DND-41 (cell line): ENCODE results near the gene ASB4.

Source experiments
- ATAC-seq: fragments of 200-7000 bp; cut with Tn5 transposase; 3 replicates; pipeline ENCODE4 v1.9.1; 2021; ENCODE audit warnings: low read depth; ENCODE audit not compliant: insufficient read depth
- DNase-seq: peaks from one replicate; pipeline ENCODE4 v3.0.0-alpha.2; 2020
- H2AFZ ChIP-seq: 2 replicates; pipeline ENCODE4 v1.6.0; 2012; ENCODE audit warnings: low read depth, low read length
- H3K27ac ChIP-seq: 2 replicates; pipeline ENCODE4 v1.5.1; 2012; ENCODE audit warnings: low read length, inconsistent platforms
- H3K27me3 ChIP-seq: fragments of 200-600 bp; sonication (generic); 2 replicates; pipeline ENCODE4 v1.6.0; 2012; ENCODE audit warnings: low read length, mild to moderate bottlenecking, inconsistent platforms; ENCODE audit not compliant: insufficient read depth, poor library complexity
- H3K36me3 ChIP-seq: 2 replicates; pipeline ENCODE4 v1.5.1; 2012; ENCODE audit warnings: low read length, inconsistent platforms; ENCODE audit not compliant: insufficient read depth
- H3K4me1 ChIP-seq: 2 replicates; pipeline ENCODE4 v1.5.1; 2012; ENCODE audit warnings: mild to moderate bottlenecking, low read length; ENCODE audit not compliant: insufficient read depth
- H3K4me2 ChIP-seq: 2 replicates; pipeline ENCODE4 v1.6.0; 2012; ENCODE audit warnings: mild to moderate bottlenecking, moderate library complexity, low read length, inconsistent platforms; ENCODE audit not compliant: insufficient read depth
- H3K4me3 ChIP-seq, 2 experiments: fragments of 200-600 bp in 1 of 2; shearing (Covaris generic) in 1 of 2; 2 replicates each; pipeline ENCODE4 v1.5.1; 2012 to 2016; ENCODE audit warnings: inconsistent platforms in 2 of 2, low read length in 2 of 2, mild to moderate bottlenecking in 2 of 2, low read depth in 1 of 2, moderate library complexity in 1 of 2
- H3K79me2 ChIP-seq: 2 replicates; pipeline ENCODE4 v1.6.0; 2012; ENCODE audit warnings: low read length, inconsistent platforms; ENCODE audit not compliant: insufficient read depth
- H3K9ac ChIP-seq: 2 replicates; pipeline ENCODE4 v1.6.0; 2012; ENCODE audit warnings: low read depth, mild to moderate bottlenecking, inconsistent platforms, low read length, moderate library complexity
- H3K9me3 ChIP-seq: 2 replicates; pipeline ENCODE4 v1.5.1; 2012; ENCODE audit warnings: low read length, moderate library complexity, mild to moderate bottlenecking, inconsistent platforms; ENCODE audit not compliant: insufficient read depth, severe bottlenecking
- H4K20me1 ChIP-seq: 2 replicates; pipeline ENCODE4 v1.6.0; 2012; ENCODE audit warnings: low read length; ENCODE audit not compliant: insufficient read depth
- EZH2 ChIP-seq: IDR thresholded peaks from 3 replicates; pipeline ENCODE4 v1.6.1; 2012; ENCODE audit warnings: borderline replicate concordance, low read depth, mild to moderate bottlenecking, moderate library complexity, low read length, inconsistent platforms; ENCODE audit not compliant: severe bottlenecking
- TF ChIP-seq, protein P1 (sequence below): IDR thresholded peaks from 2 replicates; pipeline ENCODE4 v1.5.1; 2012; ENCODE audit warnings: borderline replicate concordance, low read length, moderate library complexity, mild to moderate bottlenecking; ENCODE audit not compliant: poor library complexity, severe bottlenecking; ENCODE audit errors: extremely low read depth

Gene ASB4

DNA sequence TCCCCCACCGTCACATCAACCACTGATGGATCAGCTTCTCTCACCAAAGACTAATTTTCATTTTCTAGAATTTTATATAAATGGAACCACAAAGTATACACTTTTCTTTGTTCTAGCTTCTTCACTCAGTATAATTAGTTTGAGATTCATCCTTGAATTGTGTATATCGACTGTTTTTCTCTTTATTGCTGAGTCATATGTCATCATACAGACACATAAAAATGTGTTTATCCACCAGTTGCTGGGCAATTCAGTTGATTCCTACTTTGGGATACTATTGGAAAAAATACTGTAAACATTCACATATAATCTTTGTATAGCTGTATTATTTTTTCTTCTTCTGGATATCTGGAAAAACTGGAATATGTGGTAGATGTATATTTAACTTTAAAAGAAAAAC lies 84.0 kb downstream of the ASB4 start:
- Histone ChIP-seq H2AFZ (no peak overlapping the region), H3K4me3 (no peak overlapping the region), H3K9ac (no peak overlapping the region), H4K20me1 (no peaks in the 10 kb centered on the region), H3K27ac (no peak overlapping the region), H3K79me2 (no peaks in the 10 kb centered on the region), H3K4me1 (no peaks in the 10 kb centered on the region), H3K9me3 (no peaks in the 10 kb centered on the region), H3K27me3 (no peaks in the 10 kb centered on the region), H3K36me3 (no peaks in the 10 kb centered on the region), H3K4me2 (no peak overlapping the region)
- no peak for TF ChIP-seq EZH2
- TF ChIP-seq, protein P1, sequence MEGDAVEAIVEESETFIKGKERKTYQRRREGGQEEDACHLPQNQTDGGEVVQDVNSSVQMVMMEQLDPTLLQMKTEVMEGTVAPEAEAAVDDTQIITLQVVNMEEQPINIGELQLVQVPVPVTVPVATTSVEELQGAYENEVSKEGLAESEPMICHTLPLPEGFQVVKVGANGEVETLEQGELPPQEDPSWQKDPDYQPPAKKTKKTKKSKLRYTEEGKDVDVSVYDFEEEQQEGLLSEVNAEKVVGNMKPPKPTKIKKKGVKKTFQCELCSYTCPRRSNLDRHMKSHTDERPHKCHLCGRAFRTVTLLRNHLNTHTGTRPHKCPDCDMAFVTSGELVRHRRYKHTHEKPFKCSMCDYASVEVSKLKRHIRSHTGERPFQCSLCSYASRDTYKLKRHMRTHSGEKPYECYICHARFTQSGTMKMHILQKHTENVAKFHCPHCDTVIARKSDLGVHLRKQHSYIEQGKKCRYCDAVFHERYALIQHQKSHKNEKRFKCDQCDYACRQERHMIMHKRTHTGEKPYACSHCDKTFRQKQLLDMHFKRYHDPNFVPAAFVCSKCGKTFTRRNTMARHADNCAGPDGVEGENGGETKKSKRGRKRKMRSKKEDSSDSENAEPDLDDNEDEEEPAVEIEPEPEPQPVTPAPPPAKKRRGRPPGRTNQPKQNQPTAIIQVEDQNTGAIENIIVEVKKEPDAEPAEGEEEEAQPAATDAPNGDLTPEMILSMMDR: no peak
- DNase-seq (no peak), ATAC-seq (no peak)

DNA sequence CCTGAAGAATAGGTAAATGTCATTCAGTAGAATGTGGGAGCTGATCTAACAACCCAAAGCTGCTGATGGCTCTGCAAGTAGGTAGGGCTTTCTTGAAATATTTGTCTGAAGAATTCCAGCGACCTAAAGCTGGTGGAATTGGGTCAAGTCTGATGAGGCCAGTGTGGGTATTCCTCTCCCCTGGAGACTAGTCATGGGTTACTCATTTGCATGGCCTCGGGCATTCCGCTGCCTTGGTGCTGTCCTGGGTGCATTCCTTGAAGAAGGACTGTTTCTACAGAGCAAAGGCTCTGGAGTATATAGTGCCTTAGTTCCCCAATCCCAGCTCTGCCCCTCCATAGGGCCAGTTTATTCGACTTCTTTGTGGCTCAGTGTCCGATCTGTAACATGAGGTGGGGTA lies 91.4 kb downstream of the ASB4 start:
- H4K20me1 ChIP-seq: no peaks in the 10 kb centered on the region
- H3K4me1 ChIP-seq: no peaks in the 10 kb centered on the region
- no peaks in the 10 kb centered on the region for H3K27me3 ChIP-seq
- no peak overlapping the region for H3K4me3 ChIP-seq
- DNase-seq (no peak), ATAC-seq (no peak)
- no peaks in the 10 kb centered on the region for H3K79me2 ChIP-seq
- H3K9me3 ChIP-seq: no peaks in the 10 kb centered on the region
- H3K4me2 ChIP-seq: no peak overlapping the region
- TF ChIP-seq, protein P1: no peak
- no peak for TF ChIP-seq EZH2
- H2AFZ ChIP-seq: no peak overlapping the region
- no peaks in the 10 kb centered on the region for H3K36me3 ChIP-seq
- H3K9ac ChIP-seq: no peak overlapping the region
- H3K27ac ChIP-seq: no peak overlapping the region

DNA sequence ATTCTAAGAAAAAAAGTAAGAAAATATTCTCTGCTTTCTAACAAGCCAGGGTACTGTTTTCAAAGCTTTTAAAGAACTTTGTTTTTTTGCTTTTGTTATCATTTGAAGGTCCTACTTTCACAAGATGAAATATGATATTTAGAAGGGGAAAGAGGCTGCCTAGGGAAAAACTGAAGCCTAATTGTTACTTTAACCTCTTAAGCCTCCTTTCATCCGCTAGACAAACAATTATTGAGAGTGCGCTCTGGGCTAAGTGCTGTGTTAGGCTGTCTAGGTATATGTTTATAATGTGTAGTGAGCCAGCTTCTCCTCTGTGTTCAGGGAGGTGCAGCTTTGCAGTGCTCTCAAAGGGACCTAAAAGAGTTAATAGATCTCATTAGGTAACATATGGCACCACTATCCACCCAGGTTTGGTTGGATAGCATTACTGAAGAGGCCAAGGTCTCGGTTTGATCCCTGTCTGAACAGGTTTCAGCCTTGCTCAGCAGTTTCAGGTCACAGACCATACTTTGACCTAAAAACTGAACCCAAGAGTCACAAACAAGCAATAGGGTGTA lies 92.6 kb downstream of the ASB4 start:
- no peak overlapping the region for H2AFZ ChIP-seq
- H3K9ac ChIP-seq: no peak overlapping the region
- no peaks in the 10 kb centered on the region for H3K27me3 ChIP-seq
- no peak overlapping the region for H3K27ac ChIP-seq
- H3K36me3 ChIP-seq: no peaks in the 10 kb centered on the region
- no peak overlapping the region for H3K4me3 ChIP-seq
- no peaks in the 10 kb centered on the region for H3K9me3 ChIP-seq
- ATAC-seq (no peak), DNase-seq (no peak)
- H3K4me2 ChIP-seq: no peak overlapping the region
- TF ChIP-seq, protein P1: no peak
- TF ChIP-seq EZH2: no peak
- no peaks in the 10 kb centered on the region for H4K20me1 ChIP-seq
- H3K79me2 ChIP-seq: no peaks in the 10 kb centered on the region
- H3K4me1 ChIP-seq: no peaks in the 10 kb centered on the region

DNA sequence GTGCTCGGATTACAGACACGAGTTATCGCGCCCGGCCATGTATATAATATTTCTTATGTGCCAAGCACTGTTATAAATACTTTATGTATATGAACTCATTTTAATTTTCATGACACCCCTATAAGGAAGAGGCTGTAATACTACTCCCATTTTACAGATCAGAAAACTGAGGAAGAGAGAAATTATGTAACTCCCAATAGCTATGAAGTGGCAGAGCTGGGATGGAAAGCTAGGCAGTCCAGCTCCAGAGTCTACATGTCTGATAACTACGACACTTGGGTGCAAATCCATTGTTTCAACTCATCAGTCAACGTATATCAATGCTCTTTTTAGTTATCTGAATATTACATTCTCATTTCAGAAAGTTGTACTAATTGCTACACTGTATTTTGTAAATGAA lies 93.6 kb downstream of the ASB4 start:
- ATAC-seq (no peak), DNase-seq (no peak)
- Histone ChIP-seq H3K79me2 (no peaks in the 10 kb centered on the region), H3K4me2 (no peak overlapping the region), H3K4me3 (no peak overlapping the region), H3K27me3 (no peaks in the 10 kb centered on the region), H4K20me1 (no peaks in the 10 kb centered on the region), H3K4me1 (no peaks in the 10 kb centered on the region), H3K9me3 (no peaks in the 10 kb centered on the region), H2AFZ (no peak overlapping the region), H3K27ac (no peak overlapping the region), H3K36me3 (no peaks in the 10 kb centered on the region), H3K9ac (no peak overlapping the region)
- no peak for TF ChIP-seq EZH2
- TF ChIP-seq, protein P1: no peak
